Smooth muscle cell (in vitro differentiated cells): ENCODE data around the gene RNASET2. TPM values are rescaled to one million over a fixed set of nuclear protein-coding genes. Genes with fewer than 3 reads are reported as not detected.

ENCODE experiments used
- DNase-seq: peaks from one replicate; lab custom pipeline; 2025; ENCODE audit not compliant: unreplicated experiment; lab: John Stamatoyannopoulos, UW
- H2AFZ ChIP-seq: fragments of 200-600 bp; sonication (generic); 2 replicates; pipeline ENCODE4 v1.6.0; 2016; ENCODE audit warnings: antibody characterized with exemption, low read depth, mild to moderate bottlenecking
- H3F3A ChIP-seq: fragments of 200-600 bp; sonication (generic); 2 replicates; pipeline ENCODE4 v1.6.0; 2017; ENCODE audit warnings: antibody characterized with exemption, low read depth
- H3K27ac ChIP-seq: fragments of 200-600 bp; sonication (generic); 2 replicates; pipeline ENCODE4 v1.5.1; 2016; ENCODE audit warnings: low read depth, mild to moderate bottlenecking
- H3K27me3 ChIP-seq: fragments of 200-600 bp; sonication (generic); 2 replicates; pipeline ENCODE4 v1.6.1; 2016; ENCODE audit warnings: low read depth, mild to moderate bottlenecking
- H3K36me3 ChIP-seq: fragments of 200-600 bp; sonication (generic); 2 replicates; pipeline ENCODE4 v1.5.1; 2016; ENCODE audit warnings: low read depth
- H3K4me1 ChIP-seq: fragments of 200-600 bp; sonication (generic); 2 replicates; pipeline ENCODE4 v1.5.1; 2016; ENCODE audit warnings: low read depth
- H3K4me2 ChIP-seq: fragments of 200-600 bp; sonication (generic); 2 replicates; pipeline ENCODE4 v1.6.0; 2016; ENCODE audit warnings: mild to moderate bottlenecking
- H3K4me3 ChIP-seq: fragments of 200-600 bp; sonication (generic); 2 replicates; pipeline ENCODE4 v1.5.1; 2016; ENCODE audit warnings: mild to moderate bottlenecking
- H3K79me2 ChIP-seq: fragments of 200-600 bp; sonication (generic); 2 replicates; pipeline ENCODE4 v1.6.0; 2016; ENCODE audit warnings: low read depth, mild to moderate bottlenecking
- H3K9ac ChIP-seq: fragments of 200-600 bp; sonication (generic); 2 replicates; pipeline ENCODE4 v1.6.0; 2016; ENCODE audit warnings: low read depth
- H3K9me3 ChIP-seq: fragments of 200-600 bp; sonication (generic); replicated peaks from 2 replicates; pipeline ENCODE4 v1.5.1; 2016; ENCODE audit warnings: low read depth
- H4K20me1 ChIP-seq: fragments of 200-600 bp; sonication (generic); 2 replicates; pipeline ENCODE4 v1.6.0; 2016; ENCODE audit warnings: low read depth
- CTCF ChIP-seq: fragments of 200-600 bp; sonication (generic); IDR thresholded peaks from 2 replicates; pipeline ENCODE4 v1.5.1; 2017; ENCODE audit warnings: borderline replicate concordance, mild to moderate bottlenecking, antibody characterized with exemption; ENCODE audit not compliant: insufficient read depth, poor library complexity, severe bottlenecking
- WGBS: methylation state at CpG from one replicate; pipeline ENCODE4 v1.1.7; 2016; ENCODE audit warnings: low lambda C conversion rate; 5-methylcytosine and 5-hydroxymethylcytosine counted together
- polyA plus RNA-seq: library from polyadenylated mRNA; unstranded; fragments of >200 nt; fragmentation: Nextera tagmentation; extraction: Ambion mirVana; gene quantifications from 2 replicates; pipeline ENCODE4 v1.2.1, GENCODE V29; 2016
- total RNA-seq: library from RNA; depleted of rRNA; stranded (reverse); fragments of >200 nt; gene quantifications from 2 replicates; pipeline ENCODE4 v1.2.3, GENCODE V29; 2014

RNASET2 gene
- total and polyA plus RNA-seq, 2 experiments from 2014 or later, result 20.6 to 29.3 TPM

GRCh38 chr6:166958926-166959861 lies 2.8 kb upstream of the RNASET2 start:
- H3K27me3 ChIP-seq, result no peaks in the 10 kb centered on the region
- H4K20me1 ChIP-seq, result no peaks in the 10 kb centered on the region
- no peak overlapping the region for H3K4me3 ChIP-seq
- no peaks in the 10 kb centered on the region for H3K9me3 ChIP-seq
- no peaks in the 10 kb centered on the region for H3K79me2 ChIP-seq
- no peak overlapping the region for H3K27ac ChIP-seq
- no peak overlapping the region for H2AFZ ChIP-seq
- no peak for TF ChIP-seq CTCF
- no peak overlapping the region for H3K4me2 ChIP-seq
- no peak for DNase-seq
- no peaks in the 10 kb centered on the region for H3F3A ChIP-seq
- peaks cover 13% of the 10 kb centered on the region for H3K4me1 ChIP-seq
- no peak overlapping the region for H3K9ac ChIP-seq
- 84% methylated on average over 13 of the region's 13 CpGs for WGBS
- H3K36me3 ChIP-seq, result no peaks in the 10 kb centered on the region

- Histone ChIP-seq H3K27ac (no peak overlapping the region), H3K79me2 (no peaks in the 10 kb centered on the region), H3K27me3 (no peaks in the 10 kb centered on the region), H3K9me3 (no peaks in the 10 kb centered on the region), H3K36me3 (no peaks in the 10 kb centered on the region), H3K4me3 (peak overlapping the region; percentile 85), H2AFZ (no peak overlapping the region), H3K4me1 (peaks cover 13% of the 10 kb centered on the region), H3K9ac (no peak overlapping the region), H3F3A (no peaks in the 10 kb centered on the region), H3K4me2 (no peak overlapping the region), H4K20me1 (no peaks in the 10 kb centered on the region)
- WGBS, result 92% methylated on average over 5 of the region's 5 CpGs
- DNase-seq, result no peak
- no peak for TF ChIP-seq CTCF
These were observed 1.4 kb upstream of the RNASET2 start for GRCh38 chr6:166957805-166958076.

GRCh38 chr6:166957087-166957804 lies 896 bp upstream of the RNASET2 start:
- no peaks in the 10 kb centered on the region for H3K36me3 ChIP-seq
- peak overlapping the region; percentile 96 for H3K4me2 ChIP-seq
- peak overlapping the region; percentile 85 for H3K4me3 ChIP-seq
- H2AFZ ChIP-seq, result peak overlapping the region; percentile 87
- no peaks in the 10 kb centered on the region for H3K9me3 ChIP-seq
- no peak for TF ChIP-seq CTCF
- DNase-seq, result no peak
- H3K4me1 ChIP-seq, result peaks cover 13% of the 10 kb centered on the region
- 13% methylated on average over 26 of the region's 26 CpGs for WGBS
- H4K20me1 ChIP-seq, result no peaks in the 10 kb centered on the region
- H3F3A ChIP-seq, result no peaks in the 10 kb centered on the region
- H3K9ac ChIP-seq, result peak overlapping the region; percentile 55
- no peaks in the 10 kb centered on the region for H3K27me3 ChIP-seq
- no peaks in the 10 kb centered on the region for H3K79me2 ChIP-seq
- H3K27ac ChIP-seq, result no peak overlapping the region
